Central memory CD4-positive, alpha-beta T cell (primary cell): Measurements from ENCODE around the gene DVL1.

ENCODE experiments used
- DNase-seq: peaks from one replicate; pipeline ENCODE4 v3.0.0; 2022

DVL1 gene

GRCh38 chr1:1340185-1340584 is 9.0 kb downstream of the DVL1 start:
- no peak for DNase-seq

DNA sequence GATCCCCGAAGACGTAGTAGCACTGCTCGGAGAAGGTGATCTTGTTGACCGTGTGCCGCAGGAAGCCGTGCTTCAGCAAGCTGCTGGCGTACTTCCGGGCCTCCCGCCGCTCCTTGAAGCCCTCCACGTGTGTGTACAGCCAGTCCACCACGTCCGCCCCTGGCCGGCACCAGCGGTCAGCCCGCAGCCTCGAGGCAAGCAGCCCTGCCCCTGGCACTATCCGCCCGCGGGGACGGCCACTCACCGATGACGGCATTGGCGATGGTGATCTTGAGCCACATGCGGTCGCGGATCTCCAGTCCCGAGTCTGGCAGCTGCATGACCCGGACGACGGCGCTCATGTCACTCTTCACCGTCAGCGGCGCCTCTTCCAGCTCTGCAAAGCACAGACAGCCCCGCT is 10.9 kb downstream of the DVL1 start:
- DNase-seq, result no peak

DNA sequence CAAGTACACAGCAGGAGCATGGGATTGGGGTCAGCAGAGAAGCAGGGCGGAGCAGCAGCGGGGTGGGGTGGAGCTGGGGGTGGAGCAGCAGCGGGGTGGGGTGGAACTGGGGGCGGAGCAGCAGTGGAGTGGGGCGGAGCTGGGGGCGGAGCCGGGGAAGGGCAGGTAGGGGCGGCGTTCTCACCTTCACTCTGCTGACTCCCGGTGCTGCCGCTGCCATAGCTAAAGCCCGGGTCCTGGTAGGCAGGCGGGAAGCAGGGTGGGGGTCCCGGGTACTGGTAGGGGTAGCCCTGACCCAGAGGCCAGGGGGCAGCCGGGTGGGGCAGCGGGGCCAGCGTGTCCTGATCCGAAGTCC is 11.4 kb downstream of the DVL1 start:
- DNase-seq, result no peak

DNA sequence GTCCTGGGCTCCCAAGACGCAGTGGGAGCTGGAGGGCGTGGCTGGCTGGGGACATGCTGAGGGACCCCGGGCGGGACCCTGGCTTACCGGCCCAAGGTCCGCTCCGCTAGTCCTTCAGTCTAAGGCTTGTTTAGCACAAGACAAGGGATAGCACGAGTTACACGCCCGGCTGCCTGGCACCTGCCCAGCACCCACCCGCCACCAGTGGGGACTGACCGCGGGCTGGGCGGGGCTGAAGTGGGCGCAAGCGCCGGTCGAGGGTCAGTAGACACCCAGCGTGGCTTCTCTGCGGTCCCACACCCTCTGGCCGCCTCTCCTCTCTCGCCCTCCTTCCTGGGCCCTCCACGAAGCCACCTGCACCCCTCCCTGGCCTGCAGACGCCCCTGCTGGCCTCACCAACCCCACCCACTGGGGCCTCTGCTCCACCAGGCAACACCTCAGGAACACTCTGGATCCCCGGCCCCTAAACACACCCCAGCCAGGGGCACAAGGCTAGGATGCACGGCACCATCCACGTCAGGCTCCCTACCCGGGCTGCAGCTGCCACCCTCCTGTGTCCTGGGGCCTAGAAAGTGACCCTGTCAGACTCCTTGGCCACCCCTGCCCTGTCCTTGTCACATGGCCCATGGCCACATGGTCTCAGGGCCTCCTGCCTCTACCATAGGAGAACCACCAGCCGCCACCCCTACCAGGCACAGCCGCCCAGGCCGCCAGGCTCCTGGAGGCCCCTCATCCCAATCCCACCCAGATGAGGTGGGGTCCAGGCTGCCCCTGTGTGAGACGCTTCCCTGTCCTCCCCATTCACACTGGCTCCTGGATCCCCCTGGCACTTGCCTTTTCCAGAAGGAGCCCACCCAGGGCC is 12.1 kb downstream of the DVL1 start:
- DNase-seq, result no peak

GRCh38 chr1:1336446-1336845 is 12.8 kb downstream of the DVL1 start:
- no peak for DNase-seq

DNA sequence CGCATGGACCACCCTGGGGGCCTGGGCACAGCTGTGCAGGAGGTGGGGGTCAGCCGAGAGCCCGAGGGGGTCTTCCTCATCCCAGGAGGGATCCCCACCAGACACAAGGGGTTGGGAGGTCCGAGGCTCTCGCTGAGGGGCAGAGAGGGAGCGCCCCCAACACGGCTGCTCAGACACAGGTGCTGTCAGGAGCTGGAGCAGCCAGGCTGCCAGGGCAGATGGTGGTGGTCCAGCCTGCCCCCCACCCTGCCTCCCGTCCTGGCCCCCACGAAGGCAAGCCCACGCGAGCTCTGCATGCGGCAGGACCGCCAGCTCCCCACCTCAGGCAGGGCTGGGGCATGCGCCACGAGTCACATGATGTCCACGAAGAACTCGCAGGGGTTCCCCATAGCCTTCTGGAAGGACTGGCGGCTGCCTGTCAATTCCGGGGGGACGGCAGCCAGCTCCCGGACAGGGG is 13.4 kb downstream of the DVL1 start:
- no peak for DNase-seq

DNA sequence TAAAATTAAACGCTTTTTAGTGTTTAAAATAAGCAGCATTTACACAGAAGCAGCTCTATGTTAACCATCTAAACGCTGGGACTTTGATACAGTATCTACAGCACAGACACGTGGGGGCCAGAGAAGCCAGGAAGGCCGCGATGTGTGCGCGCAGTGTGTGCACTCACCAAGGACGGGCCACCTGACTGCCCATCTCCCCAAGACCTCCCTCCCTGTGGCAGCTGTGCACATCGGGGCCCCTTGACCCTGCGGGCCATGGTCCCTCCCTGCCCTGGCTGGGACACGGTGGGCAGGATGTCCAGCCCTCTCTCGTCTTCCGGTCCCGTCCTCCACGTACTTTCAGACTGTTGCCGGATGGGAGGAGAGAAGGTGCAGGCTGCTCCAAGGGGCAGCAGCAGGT is 13.9 kb downstream of the DVL1 start:
- no peak for DNase-seq

GRCh38 chr1:1334835-1335234 is 14.4 kb downstream of the DVL1 start:
- no peak for DNase-seq

DNA sequence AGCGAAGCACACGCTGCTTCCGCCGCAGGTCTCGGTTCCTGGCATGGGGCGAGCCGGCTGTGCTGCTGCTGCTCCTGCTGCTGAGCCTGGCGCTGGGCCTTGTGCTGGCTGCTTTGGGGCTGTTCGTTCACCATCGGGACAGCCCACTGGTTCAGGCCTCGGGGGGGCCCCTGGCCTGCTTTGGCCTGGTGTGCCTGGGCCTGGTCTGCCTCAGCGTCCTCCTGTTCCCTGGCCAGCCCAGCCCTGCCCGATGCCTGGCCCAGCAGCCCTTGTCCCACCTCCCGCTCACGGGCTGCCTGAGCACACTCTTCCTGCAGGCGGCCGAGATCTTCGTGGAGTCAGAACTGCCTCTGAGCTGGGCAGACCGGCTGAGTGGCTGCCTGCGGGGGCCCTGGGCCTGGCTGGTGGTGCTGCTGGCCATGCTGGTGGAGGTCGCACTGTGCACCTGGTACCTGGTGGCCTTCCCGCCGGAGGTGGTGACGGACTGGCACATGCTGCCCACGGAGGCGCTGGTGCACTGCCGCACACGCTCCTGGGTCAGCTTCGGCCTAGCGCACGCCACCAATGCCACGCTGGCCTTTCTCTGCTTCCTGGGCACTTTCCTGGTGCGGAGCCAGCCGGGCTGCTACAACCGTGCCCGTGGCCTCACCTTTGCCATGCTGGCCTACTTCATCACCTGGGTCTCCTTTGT is 15.5 kb downstream of the DVL1 start:
- DNase-seq, result no peak

GRCh38 chr1:1332774-1333480 is 16.3 kb downstream of the DVL1 start:
- no peak for DNase-seq

GRCh38 chr1:1332031-1332755 is 17.0 kb downstream of the DVL1 start:
- no peak for DNase-seq

DNA sequence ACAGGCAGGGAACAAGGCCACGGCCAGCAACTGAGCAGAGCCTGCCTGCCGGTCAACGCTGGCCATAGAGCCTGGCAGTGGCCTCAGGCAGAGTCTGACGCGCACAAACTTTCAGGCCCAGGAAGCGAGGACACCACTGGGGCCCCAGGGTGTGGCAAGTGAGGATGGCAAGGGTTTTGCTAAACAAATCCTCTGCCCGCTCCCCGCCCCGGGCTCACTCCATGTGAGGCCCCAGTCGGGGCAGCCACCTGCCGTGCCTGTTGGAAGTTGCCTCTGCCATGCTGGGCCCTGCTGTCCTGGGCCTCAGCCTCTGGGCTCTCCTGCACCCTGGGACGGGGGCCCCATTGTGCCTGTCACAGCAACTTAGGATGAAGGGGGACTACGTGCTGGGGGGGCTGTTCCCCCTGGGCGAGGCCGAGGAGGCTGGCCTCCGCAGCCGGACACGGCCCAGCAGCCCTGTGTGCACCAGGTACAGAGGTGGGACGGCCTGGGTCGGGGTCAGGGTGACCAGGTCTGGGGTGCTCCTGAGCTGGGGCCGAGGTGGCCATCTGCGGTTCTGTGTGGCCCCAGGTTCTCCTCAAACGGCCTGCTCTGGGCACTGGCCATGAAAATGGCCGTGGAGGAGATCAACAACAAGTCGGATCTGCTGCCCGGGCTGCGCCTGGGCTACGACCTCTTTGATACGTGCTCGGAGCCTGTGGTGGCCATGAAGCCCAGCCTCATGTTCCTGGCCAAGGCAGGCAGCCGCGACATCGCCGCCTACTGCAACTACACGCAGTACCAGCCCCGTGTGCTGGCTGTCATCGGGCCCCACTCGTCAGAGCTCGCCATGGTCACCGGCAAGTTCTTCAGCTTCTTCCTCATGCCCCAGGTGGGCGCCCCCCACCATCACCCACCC is 17.9 kb downstream of the DVL1 start, which contains the start of gene TAS1R3:
TAS1R3 (plus strand) TSS at position 213 of the 898 bp plus-strand sequence; CDS start at position 279, 66 bp downstream.
- DNase-seq, result no peak

- DNase-seq, result no peak
These were observed 18.7 kb downstream of the DVL1 start for GRCh38 chr1:1330366-1331067.

DNA sequence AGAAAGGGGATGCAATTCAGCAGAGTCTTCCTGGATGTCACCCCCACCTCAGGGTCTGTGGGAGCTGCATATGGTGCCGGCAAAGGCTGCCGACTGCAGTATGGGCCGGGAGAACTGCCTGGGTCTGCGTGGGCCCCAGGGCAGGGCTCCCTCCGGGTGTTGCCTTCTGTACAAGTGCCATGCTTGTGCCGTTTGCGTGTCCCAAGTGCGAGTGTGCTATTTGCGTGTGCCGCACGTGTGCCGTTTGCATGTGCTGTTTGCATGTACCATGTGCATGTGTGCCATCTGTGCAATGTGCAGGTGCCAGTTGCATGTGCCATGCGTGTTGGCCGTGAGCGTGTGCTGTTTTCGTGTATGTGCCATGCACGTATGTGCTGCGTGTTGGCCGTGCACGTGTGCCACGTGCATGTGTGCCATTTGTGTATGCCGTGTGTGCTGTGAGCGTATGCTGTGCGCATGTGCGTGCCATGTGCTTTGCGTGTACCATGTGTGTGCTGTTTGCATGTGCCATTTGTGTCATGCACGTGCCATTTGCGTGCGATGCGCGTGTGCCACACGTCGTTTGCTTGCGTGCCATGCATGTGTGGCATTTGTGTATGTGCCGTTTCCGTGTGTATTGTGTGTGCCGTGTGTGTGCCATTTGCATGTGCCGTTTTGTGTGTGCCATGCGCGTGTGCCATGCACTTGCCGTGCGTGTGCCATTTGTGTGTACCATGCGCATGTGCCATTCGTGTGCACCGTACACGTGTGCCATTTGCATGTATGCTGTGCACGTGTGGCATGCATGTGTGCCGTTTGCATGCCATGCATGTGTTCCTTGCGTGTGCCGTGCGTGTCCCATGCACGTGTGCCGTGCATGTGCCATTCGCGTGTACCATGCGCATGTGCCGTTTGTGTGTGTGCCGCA is 19.7 kb downstream of the DVL1 start:
- no peak for DNase-seq

GRCh38 chr1:1328254-1328653 is 21.0 kb downstream of the DVL1 start:
- no peak for DNase-seq

GRCh38 chr1:1327291-1327690 is 21.9 kb downstream of the DVL1 start:
- no peak for DNase-seq

GRCh38 chr1:1326075-1326605 is 23.1 kb downstream of the DVL1 start:
- DNase-seq, result no peak

- DNase-seq, result no peak
These were observed 23.7 kb downstream of the DVL1 start for GRCh38 chr1:1325288-1326074.
